Naive thymus-derived CD4-positive, alpha-beta T cell (primary cell): ENCODE results near the gene KCTD20. TPM values are rescaled to one million over a fixed set of nuclear protein-coding genes. Genes with fewer than 3 reads are reported as not detected.
A peak's percentile ranks its signal among the peaks of the same experiment; 100 is the strongest.

Experiments
- ATAC-seq: fragments of 150-1000 bp; cut with Tn5 transposase; 2 replicates; pipeline ENCODE4 v1.10.0; 2021; ENCODE audit warnings: mild to moderate bottlenecking, moderate library complexity
- CTCF ChIA-PET: fragments of 350-600 bp; sonication (Branson Sonifier 250); formaldehyde crosslinking; loops from one replicate; lab custom pipeline; 2021; ENCODE audit warnings: antibody characterized with exemption; lab: Charles Lee
- POLR2A ChIA-PET: fragments of 350-600 bp; sonication (Branson Sonifier 250); formaldehyde crosslinking; loops from one replicate; lab custom pipeline; 2021; ENCODE audit warnings: antibody characterized with exemption, inconsistent platforms; lab: Charles Lee
- DNase-seq, 9 donors: peaks; one replicate each; pipeline versions ENCODE4 v3.0.0 to v3.0.0-alpha.2; 2020 to 2022; ENCODE audit warnings: mixed read lengths in 1 of 9
- H3K27ac ChIP-seq: one replicate; pipeline ENCODE4 v1.7.0; 2013; ENCODE audit warnings: mild to moderate bottlenecking, low read depth, low read length, moderate library complexity
- H3K27me3 ChIP-seq, 2 donors: one replicate each; pipeline ENCODE4 v1.7.0; 2013; ENCODE audit warnings: low read length in 2 of 2, mild to moderate bottlenecking in 2 of 2, moderate library complexity in 2 of 2; ENCODE audit not compliant: control insufficient read depth in 2 of 2, insufficient read depth in 2 of 2
- H3K36me3 ChIP-seq, 3 experiments: 1 replicate in 2 of 3; 2 replicates in 1 of 3; pipeline ENCODE4 v1.7.0; 2013; ENCODE audit warnings: low read length in 3 of 3, mild to moderate bottlenecking in 3 of 3, moderate library complexity in 1 of 3; ENCODE audit not compliant: insufficient read depth in 3 of 3, control insufficient read depth in 2 of 3
- H3K4me1 ChIP-seq, 2 donors: one replicate each; pipeline ENCODE4 v1.7.0; 2013; ENCODE audit warnings: low read length in 2 of 2, mild to moderate bottlenecking in 2 of 2, moderate library complexity in 1 of 2; ENCODE audit not compliant: control insufficient read depth in 2 of 2, insufficient read depth in 2 of 2
- H3K4me3 ChIP-seq: 2 replicates; pipeline ENCODE4 v1.7.0; 2013; ENCODE audit warnings: mild to moderate bottlenecking, low read length
- H3K9me3 ChIP-seq, 3 experiments: 1 replicate in 2 of 3; 2 replicates in 1 of 3; pipeline ENCODE4 v1.7.0; 2013; ENCODE audit warnings: low read length in 3 of 3; ENCODE audit not compliant: control insufficient read depth in 2 of 3
- H3K27ac Mint-ChIP-seq, 9 donors: one replicate each; pipeline ENCODE4 v1.8.0; 2020 to 2022; ENCODE audit warnings: mixed read lengths in 9 of 9, mild to moderate bottlenecking in 8 of 9, moderate library complexity in 5 of 9, inconsistent platforms in 2 of 9
- H3K27me3 Mint-ChIP-seq, 5 donors: one replicate each; pipeline ENCODE4 v1.8.0; 2021 to 2022; ENCODE audit warnings: mixed read lengths in 5 of 5, mild to moderate bottlenecking in 1 of 5
- H3K36me3 Mint-ChIP-seq, 5 donors: one replicate each; pipeline ENCODE4 v1.8.0; 2020 to 2022; ENCODE audit warnings: mixed read lengths in 5 of 5, mild to moderate bottlenecking in 3 of 5, inconsistent platforms in 1 of 5
- H3K4me1 Mint-ChIP-seq, 7 donors: one replicate each; pipeline ENCODE4 v1.8.0; 2020 to 2022; ENCODE audit warnings: mixed read lengths in 7 of 7, mild to moderate bottlenecking in 3 of 7, inconsistent platforms in 1 of 7
- H3K4me3 Mint-ChIP-seq, 10 donors: one replicate each; pipeline ENCODE4 v1.8.0; 2020 to 2022; ENCODE audit warnings: mild to moderate bottlenecking in 10 of 10, mixed read lengths in 10 of 10, moderate library complexity in 6 of 10, inconsistent platforms in 2 of 10
- H3K9me3 Mint-ChIP-seq, 11 donors: one replicate each; pipeline ENCODE4 v1.8.0; 2020 to 2022; ENCODE audit warnings: mixed read lengths in 11 of 11, mild to moderate bottlenecking in 4 of 11, inconsistent platforms in 1 of 11, moderate library complexity in 1 of 11
- intact Hi-C, 2 donors: fragments of 100-400 bp; cut with micrococcal nuclease; formaldehyde crosslinking; loops; one replicate each; pipeline ENCODE4 v1.15.1; 2023
- polyA plus RNA-seq, 2 donors: library from polyadenylated mRNA; unstranded; fragments of 300-500 nt; fragmentation: Illumina TruSeq; gene quantifications; one replicate each; pipeline ENCODE4 v1.2.3, GENCODE V29; 2021
- total RNA-seq, 6 experiments: library from RNA in 5 of 6; stranded (reverse) in 5 of 6; gene quantifications; 1 replicate in 5 of 6; 2 replicates in 1 of 6; pipeline ENCODE4 v1.2.3 and lab custom pipeline; 2021 to 2026

Gene KCTD20
- total and polyA plus RNA-seq, 7 experiments from 2014 or later, result 27.7 to 55.8 (median 33.1) TPM

GRCh38 chr6:36489426-36489825 lies 46.6 kb downstream of the KCTD20 start:
- no peak overlapping the region for H3K27ac ChIP-seq
- H3K4me1 ChIP-seq, result peaks cover 0 to 2% of the 10 kb centered on the region in 2 donors
- peaks cover 11 to 34% (median 16%) of the 10 kb centered on the region in 7 donors for H3K4me1 Mint-ChIP-seq
- no peak overlapping the region for H3K4me3 ChIP-seq
- CTCF ChIA-PET, result interaction anchor here (0.6 kb wide), 1 partner anchor 1698 kb away, joined by 3 read pairs; the partner anchor contains the start of gene BLTP3A
- H3K27me3 Mint-ChIP-seq, result no peaks in the 10 kb centered on the region
- H3K27me3 ChIP-seq, result no peaks in the 10 kb centered on the region
- intact Hi-C loops, result loop anchor here in 1 of 2 donors (5.0 kb wide), 1 partner anchor 67 kb away; no protein-coding TSS in a partner anchor
- H3K36me3 ChIP-seq, result peaks cover 0 to 36% (median 3%) of the 10 kb centered on the region in 3 experiments
- POLR2A ChIA-PET, result interaction anchor here (0.6 to 2.6 kb wide), 3 partner anchors 26 to 235 kb away, joined by 3 to 7 read pairs (median 4); no protein-coding TSS in a partner anchor
- H3K4me3 Mint-ChIP-seq, result no peak overlapping the region
- ATAC-seq, result no peak
- no peak for DNase-seq
- H3K9me3 Mint-ChIP-seq, result no peaks in the 10 kb centered on the region
- H3K27ac Mint-ChIP-seq, result peak overlapping the region in 4 of 9 donors; percentile 22 to 64 (median 38)
- no peaks in the 10 kb centered on the region for H3K9me3 ChIP-seq
- H3K36me3 Mint-ChIP-seq, result peaks cover 19 to 73% (median 40%) of the 10 kb centered on the region in 5 donors

GRCh38 chr6:36491378-36491965 lies 48.7 kb downstream of the KCTD20 start:
- Mint-ChIP-seq H3K36me3 (peaks cover 12 to 76% (median 45%) of the 10 kb centered on the region in 5 donors), H3K27ac (peak overlapping the region in 7 of 9 donors; percentile 44 to 83 (median 62)), H3K4me1 (peaks cover 12 to 48% (median 31%) of the 10 kb centered on the region in 7 donors), H3K9me3 (no peaks in the 10 kb centered on the region), H3K4me3 (no peak overlapping the region), H3K27me3 (no peaks in the 10 kb centered on the region)
- CTCF ChIA-PET, result no interaction called here
- Histone ChIP-seq H3K36me3 (peaks cover 7 to 40% (median 16%) of the 10 kb centered on the region in 3 experiments), H3K4me1 (peaks cover 0 to 4% of the 10 kb centered on the region in 2 donors), H3K27ac (no peak overlapping the region), H3K27me3 (no peaks in the 10 kb centered on the region), H3K4me3 (no peak overlapping the region), H3K9me3 (no peaks in the 10 kb centered on the region)
- ATAC-seq (no peak), DNase-seq (no peak)
- intact Hi-C loops, result loop anchor here in 1 of 2 donors (5.0 kb wide), 2 partner anchors 46 to 49 kb away; partner anchors contain the start of genes KCTD20 and PXT1
- POLR2A ChIA-PET, result interaction anchor here (0.7 kb wide), 1 partner anchor 59 kb away, joined by 3 read pairs; no protein-coding TSS in a partner anchor

- H3K4me3 Mint-ChIP-seq, result no peak overlapping the region
- no peaks in the 10 kb centered on the region for H3K9me3 Mint-ChIP-seq
- Histone ChIP-seq H3K9me3 (no peaks in the 10 kb centered on the region), H3K4me1 (peaks cover 0 to 4% of the 10 kb centered on the region in 2 donors), H3K27me3 (no peaks in the 10 kb centered on the region), H3K4me3 (no peak overlapping the region), H3K36me3 (peaks cover 7 to 42% (median 22%) of the 10 kb centered on the region in 3 experiments), H3K27ac (no peak overlapping the region)
- peaks cover 12 to 48% (median 33%) of the 10 kb centered on the region in 7 donors for H3K4me1 Mint-ChIP-seq
- no peaks in the 10 kb centered on the region for H3K27me3 Mint-ChIP-seq
- intact Hi-C loops, result loop anchor here in 1 of 2 donors (5.0 kb wide), 2 partner anchors 45 to 50 kb away; partner anchors contain the start of genes KCTD20 and PXT1
- H3K27ac Mint-ChIP-seq, result peak overlapping the region in 6 of 9 donors; percentile 51 to 76 (median 54)
- CTCF ChIA-PET, result interaction anchor here (1.0 kb wide), 1 partner anchor 11 kb away, joined by 3 read pairs; no protein-coding TSS in a partner anchor
- POLR2A ChIA-PET, result interaction anchor here (0.6 to 0.7 kb wide), 2 partner anchors 59 to 378 kb away, joined by 3 read pairs; no protein-coding TSS in a partner anchor
- ATAC-seq (no peak), DNase-seq (no peak)
- peaks cover 11 to 76% (median 45%) of the 10 kb centered on the region in 5 donors for H3K36me3 Mint-ChIP-seq
Measured at GRCh38 chr6:36492092-36492491, 49.3 kb downstream of the KCTD20 start.

GRCh38 chr6:36492621-36493020 lies 49.8 kb downstream of the KCTD20 start:
- Mint-ChIP-seq H3K9me3 (no peaks in the 10 kb centered on the region), H3K27ac (peak overlapping the region in 7 of 9 donors; percentile 51 to 76 (median 54)), H3K36me3 (peaks cover 11 to 76% (median 42%) of the 10 kb centered on the region in 5 donors), H3K4me1 (peaks cover 16 to 47% (median 37%) of the 10 kb centered on the region in 7 donors), H3K27me3 (no peaks in the 10 kb centered on the region), H3K4me3 (no peak overlapping the region)
- no peaks in the 10 kb centered on the region for H3K9me3 ChIP-seq
- H3K36me3 ChIP-seq, result peaks cover 7 to 42% (median 25%) of the 10 kb centered on the region in 3 experiments
- H3K27ac ChIP-seq, result no peak overlapping the region
- POLR2A ChIA-PET, result interaction anchor here (0.6 kb wide), 1 partner anchor 377 kb away, joined by 3 read pairs; no protein-coding TSS in a partner anchor
- CTCF ChIA-PET, result interaction anchor here (1.0 kb wide), 1 partner anchor 11 kb away, joined by 3 read pairs; no protein-coding TSS in a partner anchor
- H3K4me3 ChIP-seq, result no peak overlapping the region
- DNase-seq (no peak), ATAC-seq (no peak)
- H3K4me1 ChIP-seq, result peaks cover 0 to 4% of the 10 kb centered on the region in 2 donors
- intact Hi-C loops, result loop anchor here in 1 of 2 donors (5.0 kb wide), 2 partner anchors 45 to 50 kb away; partner anchors contain the start of genes KCTD20 and PXT1
- no peaks in the 10 kb centered on the region for H3K27me3 ChIP-seq

GRCh38 chr6:36493319-36493718 lies 50.5 kb downstream of the KCTD20 start:
- peak overlapping the region; percentile 51 for H3K27ac ChIP-seq
- H3K36me3 ChIP-seq, result peaks cover 7 to 49% (median 29%) of the 10 kb centered on the region in 3 experiments
- DNase-seq, result no peak
- ChIA-PET CTCF (interaction anchor here (0.7 to 1.0 kb wide), 2 partner anchors 10 to 36 kb away, joined by 3 to 4 read pairs; no protein-coding TSS in a partner anchor), POLR2A (no interaction called here)
- no peaks in the 10 kb centered on the region for H3K9me3 Mint-ChIP-seq
- intact Hi-C loops, result loop anchor here in 1 of 2 donors (5.0 kb wide), 2 partner anchors 44 to 51 kb away; partner anchors contain the start of genes KCTD20 and PXT1
- peak overlapping the region in 8 of 9 donors; percentile 54 to 90 (median 74) for H3K27ac Mint-ChIP-seq
- H3K27me3 Mint-ChIP-seq, result no peaks in the 10 kb centered on the region
- H3K27me3 ChIP-seq, result no peaks in the 10 kb centered on the region
- H3K4me3 Mint-ChIP-seq, result peak overlapping the region in 1 of 10 donors; percentile 7
- peaks cover 16 to 47% (median 37%) of the 10 kb centered on the region in 7 donors for H3K4me1 Mint-ChIP-seq
- H3K4me3 ChIP-seq, result no peak overlapping the region
- H3K9me3 ChIP-seq, result no peaks in the 10 kb centered on the region
- no peak for ATAC-seq
- H3K4me1 ChIP-seq, result peaks cover 0 to 4% of the 10 kb centered on the region in 2 donors
- H3K36me3 Mint-ChIP-seq, result peaks cover 11 to 73% (median 42%) of the 10 kb centered on the region in 5 donors

GRCh38 chr6:36493859-36494258 lies 51.1 kb downstream of the KCTD20 start:
- Histone ChIP-seq H3K4me3 (no peak overlapping the region), H3K4me1 (peaks cover 0 to 4% of the 10 kb centered on the region in 2 donors), H3K36me3 (peaks cover 7 to 54% (median 34%) of the 10 kb centered on the region in 3 experiments), H3K27ac (peak overlapping the region; percentile 24), H3K27me3 (no peaks in the 10 kb centered on the region), H3K9me3 (no peaks in the 10 kb centered on the region)
- Mint-ChIP-seq H3K9me3 (no peaks in the 10 kb centered on the region), H3K36me3 (peaks cover 11 to 74% (median 43%) of the 10 kb centered on the region in 5 donors), H3K4me3 (peak overlapping the region in 4 of 10 donors; percentile 4 to 16 (median 10)), H3K27ac (peak overlapping the region; percentile 26 to 90 (median 73)), H3K4me1 (peaks cover 16 to 50% (median 40%) of the 10 kb centered on the region in 7 donors), H3K27me3 (no peaks in the 10 kb centered on the region)
- ATAC-seq (peak; percentile 65), DNase-seq (no peak)
- CTCF ChIA-PET, result no interaction called here
- POLR2A ChIA-PET, result no interaction called here
- intact Hi-C loops, result loop anchor here in 1 of 2 donors (5.0 kb wide), 2 partner anchors 43 to 52 kb away; partner anchors contain the start of genes KCTD20 and PXT1
